HepG2 (cell line): ENCODE data around the gene GRK5. TPM values are rescaled to one million over a fixed set of nuclear protein-coding genes. Genes with fewer than 3 reads are reported as not detected.

Experiments used
- CCDC6 ChIP-seq: sonication (generic); formaldehyde crosslinking; IDR thresholded peaks from 2 replicates; pipeline ENCODE4 v1.8.1; 2022; ENCODE audit warnings: mild to moderate bottlenecking, missing genetic modification reagents, moderate library complexity
- DMAP1 ChIP-seq: IDR thresholded peaks from 2 replicates; pipeline ENCODE4 v1.6.1; 2016
- FUBP1 ChIP-seq: sonication (generic); formaldehyde crosslinking; IDR thresholded peaks from 2 replicates; pipeline ENCODE4 v1.5.1; 2020; ENCODE audit warnings: missing genetic modification reagents, mild to moderate bottlenecking, borderline replicate concordance
- HOMEZ ChIP-seq: IDR thresholded peaks from 2 replicates; pipeline ENCODE4 v1.6.1; 2016; ENCODE audit warnings: low read depth
- JARID2 ChIP-seq: sonication (generic); formaldehyde crosslinking; IDR thresholded peaks from 2 replicates; pipeline ENCODE4 v1.8.1; 2023; ENCODE audit warnings: missing genetic modification reagents, inconsistent platforms; ENCODE audit not compliant: insufficient replicate concordance
- MED1 ChIP-seq: sonication (generic); formaldehyde crosslinking; IDR thresholded peaks from 2 replicates; pipeline ENCODE4 v1.4.0; 2020; ENCODE audit warnings: missing genetic modification reagents
- MTERF4 ChIP-seq: sonication (generic); formaldehyde crosslinking; IDR thresholded peaks from 2 replicates; pipeline ENCODE4 v1.8.0; 2023; ENCODE audit warnings: mild to moderate bottlenecking, missing genetic modification reagents
- NCOR1 ChIP-seq: fragments of 200-600 bp; sonication (generic); IDR thresholded peaks from 2 replicates; pipeline ENCODE4 v1.7.0; 2017; ENCODE audit warnings: antibody characterized with exemption, low read length, borderline replicate concordance
- REPIN1 ChIP-seq: sonication (generic); formaldehyde crosslinking; IDR thresholded peaks from 2 replicates; pipeline ENCODE4 v1.8.0; 2022; ENCODE audit warnings: missing genetic modification reagents, low read depth, mild to moderate bottlenecking, borderline replicate concordance
- SMAD9 ChIP-seq: sonication (generic); formaldehyde crosslinking; IDR thresholded peaks from 2 replicates; pipeline ENCODE4 v1.5.1; 2020; ENCODE audit warnings: mild to moderate bottlenecking, missing genetic modification reagents
- THAP11 ChIP-seq: IDR thresholded peaks from 2 replicates; pipeline ENCODE4 v1.6.1; 2016; ENCODE audit warnings: missing biosample characterization, missing genetic modification reagents
- TP53 ChIP-seq: sonication (generic); formaldehyde crosslinking; conservative IDR thresholded peaks from 2 replicates; pipeline ENCODE4 v1.4.0; 2020; ENCODE audit warnings: missing genetic modification reagents
- ZFP36L1 ChIP-seq: sonication (generic); formaldehyde crosslinking; IDR thresholded peaks from 2 replicates; pipeline ENCODE4 v1.8.0; 2022; ENCODE audit warnings: mild to moderate bottlenecking, missing genetic modification reagents, moderate library complexity
- ZMYM2 ChIP-seq: sonication (generic); formaldehyde crosslinking; IDR thresholded peaks from 2 replicates; pipeline ENCODE4 v1.8.0; 2022; ENCODE audit warnings: mild to moderate bottlenecking, missing genetic modification reagents
- ZNF124 ChIP-seq: sonication (generic); formaldehyde crosslinking; IDR thresholded peaks from 2 replicates; pipeline ENCODE4 v1.4.0; 2020; ENCODE audit warnings: missing genetic modification reagents
- ZNF230 ChIP-seq: sonication (generic); formaldehyde crosslinking; IDR thresholded peaks from 2 replicates; pipeline ENCODE4 v1.4.0; 2020; ENCODE audit warnings: mild to moderate bottlenecking, missing genetic modification reagents
- ZNF276 ChIP-seq: sonication (generic); formaldehyde crosslinking; IDR thresholded peaks from 2 replicates; pipeline ENCODE4 v1.4.0; 2020; ENCODE audit warnings: mild to moderate bottlenecking, low read depth, missing genetic modification reagents
- ZNF331 ChIP-seq: sonication (generic); formaldehyde crosslinking; IDR thresholded peaks from 2 replicates; pipeline ENCODE4 v1.4.0; 2020; ENCODE audit warnings: missing genetic modification reagents
- ZNF333 ChIP-seq: sonication (generic); formaldehyde crosslinking; IDR thresholded peaks from 2 replicates; pipeline ENCODE4 v1.4.0; 2020; ENCODE audit warnings: mild to moderate bottlenecking, missing genetic modification reagents, borderline replicate concordance
- ZNF749 ChIP-seq: sonication (generic); formaldehyde crosslinking; IDR thresholded peaks from 2 replicates; pipeline ENCODE4 v1.8.0; 2022; ENCODE audit warnings: mild to moderate bottlenecking, missing genetic modification reagents, moderate library complexity, borderline replicate concordance
- ZNF83 ChIP-seq: sonication (generic); formaldehyde crosslinking; IDR thresholded peaks from 2 replicates; pipeline ENCODE4 v1.4.0; 2020; ENCODE audit warnings: missing genetic modification reagents, mild to moderate bottlenecking, borderline replicate concordance
- polyA plus RNA-seq, 8 experiments: library from polyadenylated mRNA; depleted of rRNA in 3 of 8; stranded (reverse) in 7 of 8; unstranded in 1 of 8; fragments of >200 nt; fragmentation: Illumina TruSeq in 4 of 8; extraction: Trizol in 4 of 8; gene quantifications; 2 replicates each; pipeline versions ENCODE4 v1.2.1 to v1.2.3, GENCODE V29; 2011 to 2016; ENCODE audit warnings: low read depth in 4 of 8, missing spikeins in 1 of 8, mixed read lengths in 1 of 8; ENCODE audit not compliant: insufficient read depth in 1 of 8
- total RNA-seq, 5 experiments: library from RNA; depleted of rRNA; stranded (reverse); fragments of >200 nt; fragmentation: Illumina TruSeq; extraction: Trizol; gene quantifications; 2 replicates each; pipeline ENCODE4 v1.2.3, GENCODE V29; 2016; ENCODE audit warnings: low read depth in 1 of 5

Gene GRK5
- total and polyA plus RNA-seq, 2 of the 13 experiments (the other 11 are each of a cell fraction or from before 2014, with no cell fraction given), result 10.4 to 12.6 TPM

- no peak for TF ChIP-seq ZFP36L1 (CRISPR knock-in tag)
- TF ChIP-seq ZNF83 (CRISPR knock-in tag), result no peak
- no peak for TF ChIP-seq ZNF749 (CRISPR knock-in tag)
- no peak; the same call in 1 of the 2 replicates for TF ChIP-seq DMAP1
- no peak for TF ChIP-seq FUBP1 (CRISPR knock-in tag)
- TF ChIP-seq HOMEZ (CRISPR knock-in tag), result no peak
- TF ChIP-seq CCDC6, result 0 out of 2 replicates have a peak, but pooled peaks have one; percentile 42
- TF ChIP-seq THAP11 (CRISPR knock-in tag), result no peak
- no peak for TF ChIP-seq NCOR1
- no peak for TF ChIP-seq ZNF276
- TF ChIP-seq ZNF230 (CRISPR knock-in tag), result no peak
- no peak for TF ChIP-seq ZMYM2
- no peak; the same call in 1 of the 2 replicates for TF ChIP-seq MED1 (CRISPR knock-in tag)
- TF ChIP-seq SMAD9 (CRISPR knock-in tag), result no peak
- TF ChIP-seq MTERF4, result no peak
- TF ChIP-seq REPIN1 (CRISPR knock-in tag), result no peak
- no peak for TF ChIP-seq ZNF124 (CRISPR knock-in tag)
- TF ChIP-seq JARID2 (CRISPR knock-in tag), result no peak
- no peak for TF ChIP-seq ZNF333 (CRISPR knock-in tag)
- no peak for TF ChIP-seq ZNF331 (CRISPR knock-in tag)
- no peak for TF ChIP-seq TP53
Observed at GRCh38 chr10:119206603-119207365, 587 bp upstream of the GRK5 start (continued).
